Measurements from ENCODE around the gene ZNF691.

DNA sequence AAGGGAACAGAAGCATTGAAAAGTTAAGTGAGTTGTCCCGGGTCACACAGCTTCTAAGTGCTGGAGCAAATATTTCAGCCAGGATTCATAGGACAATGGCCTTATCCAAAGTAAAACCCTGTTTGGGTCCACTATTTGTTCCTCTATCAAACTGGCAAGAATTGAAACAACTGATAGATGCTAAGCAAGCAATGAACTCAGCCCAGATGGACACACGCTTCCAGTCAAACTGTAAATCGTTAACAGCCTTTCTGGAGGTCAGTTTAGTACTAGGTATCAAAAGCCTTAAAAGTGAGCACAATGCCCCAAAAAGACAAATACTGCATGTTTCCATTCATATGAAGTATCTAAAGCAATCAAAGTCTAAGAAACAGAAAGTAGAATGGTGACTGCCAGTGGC lies 28.4 kb upstream of the ZNF691 start:
- TF ChIP-seq, protein P1, sequence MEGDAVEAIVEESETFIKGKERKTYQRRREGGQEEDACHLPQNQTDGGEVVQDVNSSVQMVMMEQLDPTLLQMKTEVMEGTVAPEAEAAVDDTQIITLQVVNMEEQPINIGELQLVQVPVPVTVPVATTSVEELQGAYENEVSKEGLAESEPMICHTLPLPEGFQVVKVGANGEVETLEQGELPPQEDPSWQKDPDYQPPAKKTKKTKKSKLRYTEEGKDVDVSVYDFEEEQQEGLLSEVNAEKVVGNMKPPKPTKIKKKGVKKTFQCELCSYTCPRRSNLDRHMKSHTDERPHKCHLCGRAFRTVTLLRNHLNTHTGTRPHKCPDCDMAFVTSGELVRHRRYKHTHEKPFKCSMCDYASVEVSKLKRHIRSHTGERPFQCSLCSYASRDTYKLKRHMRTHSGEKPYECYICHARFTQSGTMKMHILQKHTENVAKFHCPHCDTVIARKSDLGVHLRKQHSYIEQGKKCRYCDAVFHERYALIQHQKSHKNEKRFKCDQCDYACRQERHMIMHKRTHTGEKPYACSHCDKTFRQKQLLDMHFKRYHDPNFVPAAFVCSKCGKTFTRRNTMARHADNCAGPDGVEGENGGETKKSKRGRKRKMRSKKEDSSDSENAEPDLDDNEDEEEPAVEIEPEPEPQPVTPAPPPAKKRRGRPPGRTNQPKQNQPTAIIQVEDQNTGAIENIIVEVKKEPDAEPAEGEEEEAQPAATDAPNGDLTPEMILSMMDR (IDR thresholded peaks at IDR 0.05; ENCODE audit: insufficient read depth, low read length, poor library complexity, severe bottlenecking) = no peak
- TF ChIP-seq EZH2phosphoT487 (conservative IDR thresholded peaks at IDR 0.05; ENCODE audit: low read length) = no peak
